Natural killer cell (primary cell): Measurements from ENCODE around the gene LCMT2. TPM values are rescaled to one million over a fixed set of nuclear protein-coding genes. Genes with fewer than 3 reads are reported as not detected.

Source experiments
- ATAC-seq, 3 donors: fragments of 150-1000 bp in 2 of 3; fragments of 200-7000 bp in 1 of 3; cut with Tn5 transposase; 1 replicate in 1 of 3; 2 replicates in 2 of 3; pipeline ENCODE4 v1.10.0; 2021; ENCODE audit warnings: mild to moderate bottlenecking in 2 of 3, moderate library complexity in 2 of 3
- DNase-seq, 2 donors: peaks; one replicate each; pipeline versions ENCODE4 v3.0.0 to v3.0.0-alpha.2; 2013 to 2021; ENCODE audit warnings: mixed read lengths in 1 of 2
- H3K27ac ChIP-seq: one replicate; pipeline ENCODE4 v1.5.1; 2013; ENCODE audit warnings: mild to moderate bottlenecking, low read length
- H3K27me3 ChIP-seq: one replicate; pipeline ENCODE4 v1.6.1; 2013; ENCODE audit warnings: low read length; ENCODE audit not compliant: control insufficient read depth, insufficient read depth
- H3K36me3 ChIP-seq: one replicate; pipeline ENCODE4 v1.6.1; 2013; ENCODE audit warnings: low read length; ENCODE audit not compliant: control insufficient read depth, insufficient read depth
- H3K4me1 ChIP-seq: one replicate; pipeline ENCODE4 v1.6.1; 2013; ENCODE audit warnings: low read length; ENCODE audit not compliant: control insufficient read depth, insufficient read depth
- H3K4me3 ChIP-seq: one replicate; pipeline ENCODE4 v1.5.1; 2013; ENCODE audit warnings: low read length
- H3K9me3 ChIP-seq: one replicate; pipeline ENCODE4 v1.6.1; 2013; ENCODE audit warnings: low read length; ENCODE audit not compliant: control insufficient read depth, insufficient read depth
- H3K27ac Mint-ChIP-seq, 2 donors: one replicate each; pipeline ENCODE4 v1.8.0; 2022; ENCODE audit warnings: mild to moderate bottlenecking in 2 of 2, mixed read lengths in 2 of 2, moderate library complexity in 1 of 2
- H3K27me3 Mint-ChIP-seq, 2 donors: one replicate each; pipeline ENCODE4 v1.8.0; 2022; ENCODE audit warnings: low read depth in 2 of 2, mixed read lengths in 2 of 2
- H3K36me3 Mint-ChIP-seq: one replicate; pipeline ENCODE4 v1.8.0; 2022; ENCODE audit warnings: mixed read lengths
- H3K4me1 Mint-ChIP-seq, 2 donors: one replicate each; pipeline ENCODE4 v1.8.0; 2022; ENCODE audit warnings: mixed read lengths in 2 of 2
- H3K4me3 Mint-ChIP-seq: one replicate; pipeline ENCODE4 v1.8.0; 2022; ENCODE audit warnings: mild to moderate bottlenecking, moderate library complexity, mixed read lengths
- H3K9me3 Mint-ChIP-seq, 2 donors: one replicate each; pipeline ENCODE4 v1.8.0; 2022; ENCODE audit warnings: mixed read lengths in 2 of 2
- CTCF ChIP-seq: fragments of 200-600 bp; IDR thresholded peaks from one replicate; pipeline ENCODE4 v1.8.0; 2022; ENCODE audit warnings: antibody characterized with exemption
- WGBS: methylation state at CpG from one replicate; pipeline ENCODE4 v1.1.7; 2013; ENCODE audit warnings: missing lambda C conversion rate; ENCODE audit not compliant: insufficient coverage; 5-methylcytosine and 5-hydroxymethylcytosine counted together
- intact Hi-C: fragments of 100-400 bp; cut with micrococcal nuclease; formaldehyde crosslinking; loops from one replicate; pipeline ENCODE4 v1.14.2; 2022
- total RNA-seq, 4 donors: library from RNA; stranded (reverse); fragments of 120-200 nt in 1 of 4; gene quantifications; one replicate each; pipeline versions ENCODE4 v1.2.3 to v1.2.4, GENCODE V29; 2013 to 2022

LCMT2 gene
- total RNA-seq, 3 donors from 2014 or later (not counting 1 experiment from before 2014, with no cell fraction given) = 8.0 to 12.6 (median 10.2) TPM

- no peak for TF ChIP-seq CTCF
- no peaks in the 10 kb centered on the region for H3K27me3 ChIP-seq
- no peaks in the 10 kb centered on the region for H3K4me1 Mint-ChIP-seq
- intact Hi-C loops = no loop called here
- no peaks in the 10 kb centered on the region for H3K9me3 ChIP-seq
- no peak overlapping the region for H3K27ac Mint-ChIP-seq
- H3K4me3 Mint-ChIP-seq = no peak overlapping the region
- H3K9me3 Mint-ChIP-seq = no peaks in the 10 kb centered on the region
- H3K4me1 ChIP-seq = no peaks in the 10 kb centered on the region
- no peaks in the 10 kb centered on the region for H3K36me3 ChIP-seq
- no peak overlapping the region for H3K27ac ChIP-seq
- DNase-seq (no peak), ATAC-seq (no peak)
- peaks cover 15 to 26% of the 10 kb centered on the region in 2 donors for H3K27me3 Mint-ChIP-seq
- no peak overlapping the region for H3K4me3 ChIP-seq
- H3K36me3 Mint-ChIP-seq = no peaks in the 10 kb centered on the region
- 80% methylated on average over 5 of the region's 6 CpGs for WGBS
Measured at GRCh38 chr15:43316016-43316970, 14.1 kb downstream of the LCMT2 start.

- H3K27ac ChIP-seq = no peak overlapping the region
- no peak for DNase-seq
- Mint-ChIP-seq H3K27ac (no peak overlapping the region), H3K4me3 (no peak overlapping the region), H3K27me3 (peaks cover 15 to 29% of the 10 kb centered on the region in 2 donors), H3K9me3 (no peaks in the 10 kb centered on the region), H3K4me1 (no peaks in the 10 kb centered on the region), H3K36me3 (no peaks in the 10 kb centered on the region)
- no peaks in the 10 kb centered on the region for H3K36me3 ChIP-seq
- intact Hi-C loops = no loop called here
- no peaks in the 10 kb centered on the region for H3K9me3 ChIP-seq
- H3K4me3 ChIP-seq = no peak overlapping the region
- no peaks in the 10 kb centered on the region for H3K4me1 ChIP-seq
- WGBS = 87% methylated on average over 3 of the region's 3 CpGs
- ATAC-seq = no peak
- no peak for TF ChIP-seq CTCF
- no peaks in the 10 kb centered on the region for H3K27me3 ChIP-seq
Measured at GRCh38 chr15:43314171-43314570, 16.2 kb downstream of the LCMT2 start.

GRCh38 chr15:43312378-43312777, 18.0 kb downstream of the LCMT2 start:
- Histone ChIP-seq H3K9me3 (no peaks in the 10 kb centered on the region), H3K4me1 (no peaks in the 10 kb centered on the region), H3K36me3 (no peaks in the 10 kb centered on the region), H3K27ac (no peak overlapping the region), H3K4me3 (no peak overlapping the region), H3K27me3 (peaks cover 2% of the 10 kb centered on the region)
- no peak overlapping the region for H3K4me3 Mint-ChIP-seq
- H3K27ac Mint-ChIP-seq = no peak overlapping the region
- no peaks in the 10 kb centered on the region for H3K9me3 Mint-ChIP-seq
- DNase-seq = no peak
- ATAC-seq = no peak
- 84% methylated on average over 4 of the region's 4 CpGs for WGBS
- peaks cover 17 to 31% of the 10 kb centered on the region in 2 donors for H3K27me3 Mint-ChIP-seq
- no peak for TF ChIP-seq CTCF
- no peaks in the 10 kb centered on the region for H3K4me1 Mint-ChIP-seq
- intact Hi-C loops = no loop called here
- H3K36me3 Mint-ChIP-seq = no peaks in the 10 kb centered on the region
